HEK293 (cell line): ENCODE results near the gene FUT6.

Experiments used
- CTCF ChIA-PET: fragments of 350-600 bp; formaldehyde crosslinking; extraction: SDS; loops from one replicate; lab custom pipeline; 2021; ENCODE audit warnings: antibody characterized with exemption; lab: Yijun Ruan, JAX
- POLR2A ChIA-PET: fragments of 300-600 bp; formaldehyde crosslinking; extraction: SDS; loops from one replicate; lab custom pipeline; 2020; ENCODE audit warnings: antibody characterized with exemption, inconsistent platforms; lab: Yijun Ruan, JAX
- H3K27ac ChIP-seq: fragments of 200-500 bp; sonication (Bioruptor generic); 2 replicates; pipeline ENCODE4 v1.5.1; 2014; ENCODE audit warnings: low read depth, low read length, control low read depth, inconsistent platforms; ENCODE audit errors: extremely low read depth
- H3K36me3 ChIP-seq, 2 experiments: fragments of 200-500 bp in 1 of 2; sonication (Bioruptor generic) in 1 of 2; 1 replicate in 1 of 2; 2 replicates in 1 of 2; pipeline ENCODE4 v1.5.1; 2014 to 2017; ENCODE audit warnings: inconsistent platforms in 2 of 2, low read length in 2 of 2; ENCODE audit not compliant: control insufficient read depth in 2 of 2, insufficient read depth in 1 of 2
- H3K4me1 ChIP-seq: fragments of 200-500 bp; sonication (Bioruptor generic); 2 replicates; pipeline ENCODE4 v1.5.1; 2014; ENCODE audit warnings: mild to moderate bottlenecking, low read length, inconsistent platforms; ENCODE audit not compliant: control insufficient read depth, insufficient read depth
- H3K4me3 ChIP-seq: 2 replicates; pipeline ENCODE4 v1.5.1; 2011; ENCODE audit warnings: low read depth, mild to moderate bottlenecking, control low read depth, low read length, moderate library complexity
- H3K9me3 ChIP-seq: fragments of 200-500 bp; sonication (Bioruptor generic); 2 replicates; pipeline ENCODE4 v1.5.1; 2014; ENCODE audit warnings: low read depth, low read length, inconsistent platforms; ENCODE audit not compliant: control insufficient read depth, insufficient read depth
- BCL11A ChIP-seq: fragments of 450-650 bp; formaldehyde crosslinking; IDR thresholded peaks from 2 replicates; pipeline ENCODE4 v1.5.1; 2016; ENCODE audit warnings: low read depth, missing biosample characterization, missing genetic modification characterization
- SETDB1 ChIP-seq: IDR thresholded peaks from one replicate; pipeline ENCODE4 v1.6.1; 2017; ENCODE audit warnings: mild to moderate bottlenecking, low read length, moderate library complexity, mixed read lengths; ENCODE audit not compliant: insufficient read length
- ZBTB48 ChIP-seq: fragments of 450-650 bp; formaldehyde crosslinking; IDR thresholded peaks from 2 replicates; pipeline ENCODE4 v1.5.1; 2016; ENCODE audit warnings: missing biosample characterization, missing genetic modification characterization
- ZNF138 ChIP-seq: fragments of 450-650 bp; formaldehyde crosslinking; IDR thresholded peaks from 2 replicates; pipeline ENCODE4 v1.5.1; 2016; ENCODE audit warnings: missing biosample characterization, missing genetic modification characterization, borderline replicate concordance
- ZNF280C ChIP-seq: fragments of 450-650 bp; formaldehyde crosslinking; IDR thresholded peaks from 2 replicates; pipeline ENCODE4 v1.5.1; 2016; ENCODE audit warnings: missing biosample characterization, missing genetic modification characterization
- ZNF362 ChIP-seq: fragments of 450-650 bp; formaldehyde crosslinking; IDR thresholded peaks from 2 replicates; pipeline ENCODE4 v1.5.1; 2016; ENCODE audit warnings: missing biosample characterization, missing genetic modification characterization
- ZNF404 ChIP-seq: fragments of 450-650 bp; formaldehyde crosslinking; IDR thresholded peaks from 2 replicates; pipeline ENCODE4 v1.5.1; 2017; ENCODE audit warnings: missing biosample characterization, missing genetic modification characterization
- ZNF560 ChIP-seq: fragments of 450-650 bp; formaldehyde crosslinking; IDR thresholded peaks from 2 replicates; pipeline ENCODE4 v1.5.1; 2017; ENCODE audit warnings: missing biosample characterization, missing genetic modification characterization, borderline replicate concordance
- ZNF639 ChIP-seq: fragments of 450-650 bp; formaldehyde crosslinking; IDR thresholded peaks from 2 replicates; pipeline ENCODE4 v1.5.1; 2016; ENCODE audit warnings: missing biosample characterization, missing genetic modification characterization
- ZNF704 ChIP-seq: fragments of 450-650 bp; formaldehyde crosslinking; IDR thresholded peaks from 2 replicates; pipeline ENCODE4 v1.5.1; 2016; ENCODE audit warnings: missing biosample characterization, missing genetic modification characterization
- ZNF768 ChIP-seq: fragments of 450-650 bp; formaldehyde crosslinking; IDR thresholded peaks from 2 replicates; pipeline ENCODE4 v1.5.1; 2018; ENCODE audit warnings: missing biosample characterization, mild to moderate bottlenecking, missing genetic modification characterization
- ZNF791 ChIP-seq: fragments of 450-650 bp; formaldehyde crosslinking; IDR thresholded peaks from 2 replicates; pipeline ENCODE4 v1.5.1; 2016; ENCODE audit warnings: missing biosample characterization, missing genetic modification characterization
- TF ChIP-seq, protein P1 (sequence below): fragments of 450-650 bp; IDR thresholded peaks from 2 replicates; pipeline ENCODE4 v1.5.1; 2018; ENCODE audit warnings: missing biosample characterization, mild to moderate bottlenecking, missing genetic modification characterization
- TF ChIP-seq, protein P2 (sequence below): fragments of 450-650 bp; formaldehyde crosslinking; IDR thresholded peaks from 2 replicates; pipeline ENCODE4 v1.5.1; 2016; ENCODE audit warnings: missing biosample characterization, missing genetic modification characterization

Gene FUT6

GRCh38 chr19:5809053-5809452 lies 30.4 kb downstream of the FUT6 start (continued):
- TF ChIP-seq ZNF639 (tag by site-specific recombination): no peak
- TF ChIP-seq ZNF404 (tag by site-specific recombination): no peak
- no peak for TF ChIP-seq ZNF280C (tag by site-specific recombination)
- TF ChIP-seq ZNF138 (tag by site-specific recombination): no peak
- TF ChIP-seq ZNF560 (tag by site-specific recombination): no peak
- TF ChIP-seq BCL11A (tag by site-specific recombination): no peak
- no peak for TF ChIP-seq ZNF704

DNA sequence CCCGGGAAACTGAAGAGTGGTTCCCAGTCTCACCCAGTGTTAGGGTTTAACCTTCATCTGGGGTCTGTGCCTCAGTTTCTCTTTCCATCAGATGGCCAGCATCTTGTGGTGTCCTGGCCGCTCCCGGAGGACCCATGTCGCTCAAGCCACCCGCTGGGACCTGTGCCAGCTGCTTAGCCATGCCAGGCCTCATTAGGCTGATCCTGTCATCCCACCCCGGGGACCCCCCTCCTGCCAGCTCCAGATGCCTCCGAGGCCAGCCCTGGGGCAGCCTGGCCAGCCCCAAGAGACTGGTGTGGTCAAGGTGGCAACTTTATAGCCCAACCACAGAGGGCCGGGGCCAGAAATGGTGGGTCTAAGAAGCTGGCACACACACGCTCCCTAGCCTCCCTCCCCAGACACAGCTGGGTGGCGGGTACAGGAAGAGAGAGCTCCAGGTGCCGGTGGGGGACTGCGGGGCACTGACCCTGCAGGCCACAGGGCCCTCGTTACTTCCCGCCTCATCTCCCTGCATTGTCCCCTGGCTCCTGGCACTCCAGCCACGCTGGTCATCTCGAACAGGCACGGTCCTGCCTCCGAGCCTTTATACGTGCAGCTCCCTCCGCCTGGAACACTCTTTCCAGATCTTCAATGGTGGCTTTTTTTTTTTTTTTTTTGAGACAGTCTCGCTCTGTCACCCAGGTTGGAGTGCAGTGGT lies 31.2 kb downstream of the FUT6 start:
- Histone ChIP-seq H3K9me3 (no peaks in the 10 kb centered on the region), H3K36me3 (no peaks in the 10 kb centered on the region), H3K27ac (no peak overlapping the region), H3K4me3 (no peak overlapping the region), H3K4me1 (peaks cover 3% of the 10 kb centered on the region; the same call in 1 of the 2 replicates)
- TF ChIP-seq ZNF280C (tag by site-specific recombination) (no peak), SETDB1 (no peak), ZBTB48 (tag by site-specific recombination) (no peak), ZNF791 (no peak), ZNF768 (tag by site-specific recombination) (no peak), ZNF362 (no peak)
- TF ChIP-seq, protein P1, sequence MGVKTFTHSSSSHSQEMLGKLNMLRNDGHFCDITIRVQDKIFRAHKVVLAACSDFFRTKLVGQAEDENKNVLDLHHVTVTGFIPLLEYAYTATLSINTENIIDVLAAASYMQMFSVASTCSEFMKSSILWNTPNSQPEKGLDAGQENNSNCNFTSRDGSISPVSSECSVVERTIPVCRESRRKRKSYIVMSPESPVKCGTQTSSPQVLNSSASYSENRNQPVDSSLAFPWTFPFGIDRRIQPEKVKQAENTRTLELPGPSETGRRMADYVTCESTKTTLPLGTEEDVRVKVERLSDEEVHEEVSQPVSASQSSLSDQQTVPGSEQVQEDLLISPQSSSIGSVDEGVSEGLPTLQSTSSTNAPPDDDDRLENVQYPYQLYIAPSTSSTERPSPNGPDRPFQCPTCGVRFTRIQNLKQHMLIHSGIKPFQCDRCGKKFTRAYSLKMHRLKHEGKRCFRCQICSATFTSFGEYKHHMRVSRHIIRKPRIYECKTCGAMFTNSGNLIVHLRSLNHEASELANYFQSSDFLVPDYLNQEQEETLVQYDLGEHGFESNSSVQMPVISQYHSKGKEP (tag by site-specific recombination): no peak
- TF ChIP-seq, protein P2, sequence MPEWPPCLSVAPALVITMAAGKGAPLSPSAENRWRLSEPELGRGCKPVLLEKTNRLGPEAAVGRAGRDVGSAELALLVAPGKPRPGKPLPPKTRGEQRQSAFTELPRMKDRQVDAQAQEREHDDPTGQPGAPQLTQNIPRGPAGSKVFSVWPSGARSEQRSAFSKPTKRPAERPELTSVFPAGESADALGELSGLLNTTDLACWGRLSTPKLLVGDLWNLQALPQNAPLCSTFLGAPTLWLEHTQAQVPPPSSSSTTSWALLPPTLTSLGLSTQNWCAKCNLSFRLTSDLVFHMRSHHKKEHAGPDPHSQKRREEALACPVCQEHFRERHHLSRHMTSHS (tag by site-specific recombination): no peak
- ChIA-PET POLR2A (interaction anchor here (0.6 to 1.2 kb wide), 4 partner anchors 20 to 1608 kb away, joined by 3 to 5 read pairs (median 4); partner anchors contain the start of gene NDUFA11), CTCF (interaction anchor here (0.7 to 1.6 kb wide), 6 partner anchors 17 to 85 kb away, joined by 3 to 5 read pairs (median 4); no protein-coding TSS in a partner anchor)
